HEK293T (cell line): ENCODE measurements around the gene AKAP9.
"Not testable (repeated sequence)": the region's sequence is repeated elsewhere in the genome, so short reads cannot be mapped to it uniquely, and the experiment has no call there.

ENCODE experiments used
- CTCF ChIA-PET: fragments of 350-600 bp; formaldehyde crosslinking; extraction: SDS; loops from one replicate; lab custom pipeline; 2021; ENCODE audit warnings: antibody characterized with exemption, inconsistent platforms; lab: Yijun Ruan, JAX
- POLR2A ChIA-PET: fragments of 350-600 bp; formaldehyde crosslinking; extraction: SDS; loops from one replicate; lab custom pipeline; 2020; ENCODE audit warnings: antibody characterized with exemption, inconsistent platforms; lab: Yijun Ruan, JAX
- DNase-seq: peaks from one replicate; pipeline ENCODE4 v3.0.0; 2012; ENCODE audit warnings: mixed read lengths; ENCODE audit errors: extremely low spot score
- ARNT ChIP-seq: fragments of 450-650 bp; IDR thresholded peaks from 2 replicates; pipeline ENCODE4 v1.6.1; 2017; ENCODE audit warnings: mild to moderate bottlenecking
- BHLHE40 ChIP-seq: fragments of 450-650 bp; IDR thresholded peaks from 2 replicates; pipeline ENCODE4 v1.6.1; 2016; ENCODE audit warnings: mild to moderate bottlenecking, moderate library complexity, borderline replicate concordance
- CTBP1 ChIP-seq: fragments of 450-650 bp; IDR thresholded peaks from 2 replicates; pipeline ENCODE4 v1.6.1; 2016; ENCODE audit warnings: borderline replicate concordance
- ELF4 ChIP-seq: fragments of 450-650 bp; IDR thresholded peaks from 2 replicates; pipeline ENCODE4 v1.6.1; 2017; ENCODE audit warnings: antibody characterized with exemption
- FOXA1 ChIP-seq: fragments of 450-650 bp; IDR thresholded peaks from 2 replicates; pipeline ENCODE4 v1.6.1; 2016; ENCODE audit warnings: mild to moderate bottlenecking
- FOXK2 ChIP-seq: fragments of 450-650 bp; IDR thresholded peaks from 2 replicates; pipeline ENCODE4 v1.6.1; 2016; ENCODE audit warnings: mild to moderate bottlenecking
- FOXM1 ChIP-seq: fragments of 450-650 bp; IDR thresholded peaks from 2 replicates; pipeline ENCODE4 v1.6.1; 2017; ENCODE audit warnings: mild to moderate bottlenecking, borderline replicate concordance
- HDGF ChIP-seq: fragments of 450-650 bp; IDR thresholded peaks from 2 replicates; pipeline ENCODE4 v1.6.1; 2017; ENCODE audit warnings: antibody characterized with exemption, borderline replicate concordance
- L3MBTL2 ChIP-seq: fragments of 450-650 bp; conservative IDR thresholded peaks from 2 replicates; pipeline ENCODE4 v1.6.1; 2016; ENCODE audit warnings: mild to moderate bottlenecking
- LEF1 ChIP-seq: fragments of 450-650 bp; IDR thresholded peaks from 2 replicates; pipeline ENCODE4 v1.6.1; 2017; ENCODE audit warnings: mild to moderate bottlenecking, borderline replicate concordance
- NFRKB ChIP-seq: fragments of 450-650 bp; IDR thresholded peaks from 2 replicates; pipeline ENCODE4 v1.6.1; 2016; ENCODE audit warnings: mild to moderate bottlenecking, moderate library complexity
- SP1 ChIP-seq: fragments of 450-650 bp; IDR thresholded peaks from 2 replicates; pipeline ENCODE4 v1.6.1; 2017
- SUZ12 ChIP-seq: fragments of 450-650 bp; IDR thresholded peaks from 2 replicates; pipeline ENCODE4 v1.6.1; 2016; ENCODE audit warnings: mild to moderate bottlenecking
- TARDBP ChIP-seq: fragments of 450-650 bp; IDR thresholded peaks from 2 replicates; pipeline ENCODE4 v1.6.1; 2016
- ZNF384 ChIP-seq: fragments of 450-650 bp; IDR thresholded peaks from 2 replicates; pipeline ENCODE4 v1.6.1; 2016
- TF ChIP-seq, protein P1 (sequence below): fragments of 450-650 bp; IDR thresholded peaks from 2 replicates; pipeline ENCODE4 v1.6.1; 2016

The AKAP9 gene

GRCh38 chr7:91957232-91957631 is 16.6 kb downstream of the AKAP9 start:
- TF ChIP-seq FOXM1 (no peak), ELF4 (no peak)
- ChIA-PET POLR2A (no interaction called here), CTCF (no interaction called here)
- no peak for DNase-seq

- DNase-seq, result no peak
- TF ChIP-seq FOXA1, result no peak
- no peak for TF ChIP-seq ZNF384
- TF ChIP-seq FOXM1, result no peak
- TF ChIP-seq NFRKB, result no peak
- TF ChIP-seq SP1, result no peak
- TF ChIP-seq L3MBTL2, result no peak
- TF ChIP-seq HDGF, result no peak
- POLR2A ChIA-PET, result no interaction called here
- CTCF ChIA-PET, result no interaction called here
Measured at GRCh38 chr7:91957823-91958222, 17.2 kb downstream of the AKAP9 start.

- TF ChIP-seq FOXA1, result no peak
- TF ChIP-seq ARNT, result no peak
- no peak for TF ChIP-seq CTBP1
- no peak for TF ChIP-seq L3MBTL2
- TF ChIP-seq ELF4, result no peak
- no peak for DNase-seq
- ChIA-PET POLR2A (interaction anchor here (1.0 kb wide), 1 partner anchor 18 kb away, joined by 5 read pairs; the partner anchor contains the start of gene AKAP9), CTCF (interaction anchor here (0.6 kb wide), 1 partner anchor 174 kb away, joined by 4 read pairs; no protein-coding TSS in a partner anchor)
Measured at GRCh38 chr7:91959023-91959422, 18.4 kb downstream of the AKAP9 start.

GRCh38 chr7:91961816-91962215 is 21.2 kb downstream of the AKAP9 start:
- ChIA-PET POLR2A (no interaction called here), CTCF (interaction anchor here (0.5 kb wide), 1 partner anchor 48 kb away, joined by 5 read pairs; no protein-coding TSS in a partner anchor)
- DNase-seq, result no peak
- TF ChIP-seq FOXM1, result no peak
- no peak for TF ChIP-seq ELF4
- TF ChIP-seq SP1, result no peak
- TF ChIP-seq FOXA1, result no peak
- TF ChIP-seq BHLHE40, result no peak

DNA sequence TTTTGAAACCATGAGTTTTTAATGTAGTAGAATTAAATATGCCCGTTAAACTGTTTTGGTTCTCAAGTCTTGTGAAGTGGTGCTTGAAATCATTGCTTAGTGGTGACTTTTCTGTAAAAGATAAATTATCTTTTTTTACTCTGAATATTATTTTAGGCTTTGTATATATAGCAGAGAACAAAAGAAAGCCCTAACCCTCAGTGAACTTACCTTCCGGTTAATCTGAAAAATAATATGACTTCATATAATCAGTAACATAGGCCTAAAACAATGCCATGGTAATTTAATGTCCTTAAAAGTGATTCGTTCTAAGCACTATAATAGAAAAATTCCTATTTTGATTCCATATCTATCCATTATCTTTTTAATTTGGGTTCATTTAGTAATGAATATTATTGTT is 21.8 kb downstream of the AKAP9 start:
- ChIA-PET POLR2A (no interaction called here), CTCF (no interaction called here)
- DNase-seq, result no peak
- no peak for TF ChIP-seq ARNT
- TF ChIP-seq NFRKB, result no peak
- no peak for TF ChIP-seq SP1
- no peak for TF ChIP-seq CTBP1

GRCh38 chr7:91967513-91967912 is 26.9 kb downstream of the AKAP9 start:
- POLR2A ChIA-PET, DNase-seq, CTCF ChIA-PET: not testable (repeated sequence)

GRCh38 chr7:91973639-91974038 is 33.0 kb downstream of the AKAP9 start:
- no peak for DNase-seq
- POLR2A ChIA-PET, result no interaction called here
- no peak for TF ChIP-seq ELF4
- TF ChIP-seq SP1, result no peak
- no peak for TF ChIP-seq TARDBP
- TF ChIP-seq LEF1, result no peak
- no peak for TF ChIP-seq CTBP1
- TF ChIP-seq FOXK2, result no peak
- TF ChIP-seq BHLHE40, result no peak
- no peak for TF ChIP-seq L3MBTL2
- TF ChIP-seq, protein P1, sequence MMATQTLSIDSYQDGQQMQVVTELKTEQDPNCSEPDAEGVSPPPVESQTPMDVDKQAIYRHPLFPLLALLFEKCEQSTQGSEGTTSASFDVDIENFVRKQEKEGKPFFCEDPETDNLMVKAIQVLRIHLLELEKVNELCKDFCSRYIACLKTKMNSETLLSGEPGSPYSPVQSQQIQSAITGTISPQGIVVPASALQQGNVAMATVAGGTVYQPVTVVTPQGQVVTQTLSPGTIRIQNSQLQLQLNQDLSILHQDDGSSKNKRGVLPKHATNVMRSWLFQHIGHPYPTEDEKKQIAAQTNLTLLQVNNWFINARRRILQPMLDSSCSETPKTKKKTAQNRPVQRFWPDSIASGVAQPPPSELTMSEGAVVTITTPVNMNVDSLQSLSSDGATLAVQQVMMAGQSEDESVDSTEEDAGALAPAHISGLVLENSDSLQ, result no peak
- TF ChIP-seq ARNT, result no peak
- no peak for TF ChIP-seq NFRKB
- TF ChIP-seq HDGF, result no peak
- TF ChIP-seq SUZ12, result no peak
- TF ChIP-seq ZNF384, result no peak
- TF ChIP-seq FOXM1, result no peak
- no peak for TF ChIP-seq FOXA1
- CTCF ChIA-PET, result no interaction called here

GRCh38 chr7:91974066-91974465 is 33.4 kb downstream of the AKAP9 start:
- CTCF ChIA-PET, result no interaction called here
- TF ChIP-seq FOXA1, result no peak
- TF ChIP-seq CTBP1, result no peak
- TF ChIP-seq HDGF, result no peak
- TF ChIP-seq, protein P1, result no peak
- no peak for TF ChIP-seq L3MBTL2
- TF ChIP-seq FOXM1, result no peak
- no peak for TF ChIP-seq LEF1
- TF ChIP-seq BHLHE40, result no peak
- no peak for DNase-seq
- POLR2A ChIA-PET, result no interaction called here
